ENCODE results near the gene PHEX. TPM values are rescaled to one million over a fixed set of nuclear protein-coding genes. Genes with fewer than 3 reads are reported as not detected.
A peak's percentile ranks its signal among the peaks of the same experiment; 100 is the strongest.

The PHEX gene
- total RNA-seq, 4 donors from 2014 or later, result 1.5 to 4.3 (median 2.3) TPM

DNA sequence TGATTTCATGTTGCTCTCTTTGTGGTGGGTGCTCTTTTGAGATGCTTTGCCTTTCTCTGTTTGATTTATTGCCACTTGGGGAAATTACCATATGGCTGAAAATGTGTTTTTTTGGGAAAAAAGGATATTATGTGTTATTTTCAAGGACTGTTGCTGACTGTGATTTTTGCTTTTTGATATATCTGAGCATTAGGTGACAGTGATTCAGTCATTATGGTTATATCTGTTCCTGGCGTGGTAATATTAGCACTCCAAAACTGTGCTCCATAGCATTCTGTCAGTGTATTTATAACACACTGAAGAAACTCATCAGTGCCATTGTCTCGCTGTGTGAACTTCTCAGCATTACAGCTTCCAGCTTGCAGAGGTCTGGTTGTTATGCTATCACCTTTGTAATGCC lies 73.8 kb downstream of the PHEX start:
- no peaks in the 10 kb centered on the region for H3K36me3 ChIP-seq
- TF ChIP-seq CTCF (IDR thresholded peaks at IDR 0.05), result no peak
- TF ChIP-seq POLR2A (IDR thresholded peaks at IDR 0.05), result no peak
- H3K9me3 ChIP-seq, result no peaks in the 10 kb centered on the region
- H3K4me1 ChIP-seq, result no peaks in the 10 kb centered on the region
- H3K27ac ChIP-seq, result peak overlapping the region; percentile 65 to 73
- H3K27me3 ChIP-seq, result no peaks in the 10 kb centered on the region
- intact Hi-C loops (cut with DNase I; ENCODE audit: low total_unique reads), result no loop called here
- no peak for DNase-seq
- no peak overlapping the region for H3K4me3 ChIP-seq

GRCh38 chrX:22109442-22109841 lies 77.3 kb downstream of the PHEX start:
- H3K9me3 ChIP-seq, result no peaks in the 10 kb centered on the region
- DNase-seq, result no peak
- no peaks in the 10 kb centered on the region for H3K36me3 ChIP-seq
- intact Hi-C loops (cut with DNase I; ENCODE audit: low total_unique reads), result no loop called here
- TF ChIP-seq CTCF (IDR thresholded peaks at IDR 0.05) (no peak), POLR2A (IDR thresholded peaks at IDR 0.05) (no peak)
- H3K4me3 ChIP-seq, result no peak overlapping the region
- no peaks in the 10 kb centered on the region for H3K27me3 ChIP-seq
- no peak overlapping the region for H3K27ac ChIP-seq
- no peaks in the 10 kb centered on the region for H3K4me1 ChIP-seq

- no peak overlapping the region for H3K4me3 ChIP-seq
Observed at GRCh38 chrX:22110729-22111494, 78.8 kb downstream of the PHEX start.

GRCh38 chrX:22116605-22117546 lies 84.8 kb downstream of the PHEX start:
- no peak overlapping the region for H3K4me3 ChIP-seq
- no peaks in the 10 kb centered on the region for H3K27me3 ChIP-seq
- no peak for TF ChIP-seq POLR2A (IDR thresholded peaks at IDR 0.05)
- TF ChIP-seq CTCF (IDR thresholded peaks at IDR 0.05), result no peak
- intact Hi-C loops (cut with DNase I; ENCODE audit: low total_unique reads), result no loop called here
- H3K9me3 ChIP-seq, result no peaks in the 10 kb centered on the region
- no peaks in the 10 kb centered on the region for H3K4me1 ChIP-seq
- no peaks in the 10 kb centered on the region for H3K36me3 ChIP-seq
- DNase-seq, result no peak
- peak overlapping the region; percentile 28 to 71 for H3K27ac ChIP-seq

More at GRCh38 chrX:22110729-22111494, 78.8 kb downstream of the PHEX start:
- Histone ChIP-seq H3K4me1 (no peaks in the 10 kb centered on the region), H3K27ac (peak overlapping the region in 1 of 2 donors; percentile 51), H3K9me3 (no peaks in the 10 kb centered on the region), H3K27me3 (no peaks in the 10 kb centered on the region), H3K36me3 (no peaks in the 10 kb centered on the region)
- TF ChIP-seq CTCF (IDR thresholded peaks at IDR 0.05) (no peak), POLR2A (IDR thresholded peaks at IDR 0.05) (no peak)
- no peak for DNase-seq
- intact Hi-C loops (cut with DNase I; ENCODE audit: low total_unique reads), result no loop called here

DNA sequence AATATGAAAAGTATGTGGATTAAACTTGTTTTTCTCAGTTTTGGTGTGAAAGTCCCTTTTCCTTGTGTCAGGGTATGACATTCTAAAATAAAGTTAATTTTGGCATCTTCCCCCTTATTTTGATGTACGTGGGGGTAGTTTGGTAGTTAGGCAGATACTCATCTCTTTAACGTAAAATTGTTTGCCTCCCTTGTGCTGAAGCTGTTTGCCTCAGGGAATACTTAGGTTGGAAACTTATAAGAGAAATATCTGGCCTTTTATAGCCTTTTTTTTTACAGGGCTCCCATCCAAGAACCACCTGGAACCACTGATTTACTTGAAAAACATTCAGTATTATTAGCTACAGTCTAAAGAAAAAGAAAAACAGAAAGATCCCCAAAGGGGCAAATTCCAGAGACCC lies 85.5 kb downstream of the PHEX start:
- intact Hi-C loops (cut with DNase I; ENCODE audit: low total_unique reads), result no loop called here
- Histone ChIP-seq H3K36me3 (no peaks in the 10 kb centered on the region), H3K4me1 (no peaks in the 10 kb centered on the region), H3K27ac (peak overlapping the region; percentile 64 to 71), H3K4me3 (no peak overlapping the region), H3K27me3 (no peaks in the 10 kb centered on the region), H3K9me3 (no peaks in the 10 kb centered on the region)
- peak in 1 of 2 donors; percentile 27 for DNase-seq
- no peak for TF ChIP-seq CTCF (IDR thresholded peaks at IDR 0.05)
- TF ChIP-seq POLR2A (IDR thresholded peaks at IDR 0.05), result no peak
